HG03097 (cell line): ENCODE measurements around the gene ESR2.

Experiments
- ATAC-seq: cut with Tn5 transposase; IDR thresholded peaks from one replicate; pipeline ENCODE4 v1.9.1; 2021; ENCODE audit not compliant: unreplicated experiment, low FRiP score

The ESR2 gene

DNA sequence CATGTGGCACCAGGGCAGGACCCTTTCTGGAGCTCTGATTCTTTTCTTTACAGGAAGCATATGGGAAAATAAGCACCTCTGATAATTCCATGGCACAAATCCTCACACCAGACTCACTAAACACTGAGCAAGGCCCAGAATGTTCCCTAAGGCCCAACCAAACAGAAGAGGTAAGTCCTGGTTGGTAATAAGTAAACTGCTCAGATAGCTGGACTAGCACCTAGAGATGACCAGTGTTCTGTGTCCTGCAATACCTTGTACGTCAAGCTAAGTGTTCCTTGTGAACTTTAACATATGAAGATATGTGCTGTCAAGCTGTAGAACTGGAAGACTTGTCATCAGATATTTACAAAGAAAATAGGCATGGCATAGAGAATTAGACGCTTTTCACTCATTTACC is 186.7 kb downstream of the ESR2 start:
- no peak for ATAC-seq

DNA sequence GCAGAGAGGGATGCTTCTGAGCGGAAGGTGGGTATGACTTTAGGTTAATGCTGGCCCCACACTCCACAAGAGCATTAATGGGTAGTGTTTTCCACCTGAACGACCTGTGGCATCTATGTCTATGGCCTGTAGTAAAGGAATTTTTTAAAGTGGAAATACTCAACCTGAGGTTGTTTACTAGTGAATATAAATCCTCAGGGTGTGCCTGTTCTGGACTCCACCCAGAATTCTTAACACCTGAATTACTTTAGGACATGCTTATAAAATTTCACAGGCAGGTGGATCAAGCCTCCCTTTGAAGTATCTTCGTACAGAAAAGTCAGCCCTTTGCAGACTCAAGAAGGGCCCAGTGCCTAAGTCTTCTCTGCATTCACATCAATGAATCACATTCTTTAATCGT is 196.1 kb downstream of the ESR2 start:
- no peak for ATAC-seq

DNA sequence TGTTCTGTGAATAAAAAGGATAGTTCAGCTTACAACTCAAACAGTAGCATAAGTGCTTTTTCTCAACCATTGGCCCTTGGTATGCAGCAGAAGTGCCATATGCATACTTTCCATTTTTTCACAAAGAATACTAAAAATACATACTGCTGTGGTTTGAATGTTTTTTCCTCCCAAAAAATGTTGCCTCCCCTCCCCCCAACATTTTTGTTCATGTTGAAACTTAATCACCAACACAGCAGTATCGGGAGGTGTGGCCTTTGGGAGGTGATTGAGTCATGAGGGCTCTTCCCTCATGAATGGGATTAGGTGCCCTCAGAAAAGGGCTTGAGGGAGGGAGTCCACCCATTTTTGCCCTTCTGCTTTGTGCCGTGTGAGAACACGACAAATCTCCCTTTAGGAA is 198.6 kb downstream of the ESR2 start:
- ATAC-seq = no peak

DNA sequence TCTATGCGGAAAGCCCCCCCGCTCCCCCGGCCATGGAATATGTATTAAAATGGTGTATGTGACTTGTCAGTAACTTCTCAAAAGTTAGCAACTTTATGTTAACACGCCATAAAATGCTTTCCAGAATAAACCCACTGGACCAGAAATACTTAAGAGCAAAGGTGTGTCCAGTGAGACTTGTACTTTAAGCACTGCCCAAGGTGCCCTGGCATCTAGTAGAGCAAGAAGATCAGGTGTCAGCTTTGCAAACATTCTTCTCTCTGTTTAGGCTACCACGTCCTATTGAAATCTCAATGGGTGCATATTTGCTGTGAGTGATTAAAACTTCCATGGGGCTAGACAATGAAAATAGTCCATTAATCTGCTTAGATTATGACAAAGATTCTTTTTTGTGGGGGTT is 201.2 kb downstream of the ESR2 start:
- ATAC-seq = no peak

DNA sequence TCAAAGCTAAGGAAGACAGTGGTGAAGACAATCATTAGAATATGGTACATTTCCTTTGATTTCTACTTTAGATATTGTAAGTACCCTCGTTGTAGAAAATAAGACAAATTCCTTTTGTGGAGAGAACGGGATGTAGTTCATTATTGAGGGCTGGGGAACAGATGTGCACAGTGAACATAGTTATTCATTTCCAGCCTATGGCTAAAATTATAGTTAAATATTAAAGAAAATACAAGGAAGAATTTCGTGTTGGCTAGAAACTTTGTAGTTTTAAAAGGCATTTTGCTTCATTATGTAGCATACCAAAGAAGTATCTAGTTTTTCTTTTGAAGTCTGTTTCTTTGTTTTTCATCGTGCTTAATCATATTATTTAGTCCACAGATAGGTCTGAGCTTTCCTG is 201.8 kb downstream of the ESR2 start:
- ATAC-seq = no peak

DNA sequence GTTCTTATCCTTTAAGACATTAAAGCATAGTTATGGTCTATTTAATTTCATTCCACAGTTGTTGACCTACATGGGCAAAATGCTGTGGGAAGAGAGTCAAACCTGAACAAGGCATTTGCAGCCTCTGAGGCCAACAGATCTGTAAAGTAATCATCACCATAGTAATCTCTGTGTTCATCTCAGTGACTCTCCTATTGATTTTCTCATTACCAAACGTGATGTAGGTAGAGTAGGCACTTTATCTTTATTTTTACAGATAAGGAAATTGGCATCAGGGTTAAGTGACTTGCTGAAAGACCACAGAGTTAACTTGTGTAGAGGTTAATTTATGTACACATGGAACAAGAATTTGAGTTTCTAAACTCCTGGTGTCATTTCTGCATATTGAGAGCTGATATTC is 203.0 kb downstream of the ESR2 start:
- no peak for ATAC-seq

DNA sequence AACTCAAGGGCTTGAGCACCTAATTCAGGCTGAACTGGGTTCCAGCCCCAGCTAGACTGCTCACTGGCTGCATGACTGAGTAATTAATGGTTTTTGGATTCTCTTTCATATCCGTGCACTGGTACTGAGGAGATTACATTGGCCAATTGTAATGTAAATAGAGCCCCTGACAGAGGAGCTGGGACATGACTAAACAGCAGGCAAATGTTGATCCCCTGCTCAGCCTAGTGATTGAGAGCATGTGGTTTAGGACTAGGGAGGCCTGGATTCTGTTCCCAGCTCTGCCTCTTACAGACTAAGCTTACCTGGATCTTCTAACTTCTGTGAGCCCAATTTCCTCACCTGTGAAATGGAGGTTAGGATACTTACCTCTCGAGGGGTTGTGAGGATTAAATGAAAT is 204.3 kb downstream of the ESR2 start:
- ATAC-seq = no peak

DNA sequence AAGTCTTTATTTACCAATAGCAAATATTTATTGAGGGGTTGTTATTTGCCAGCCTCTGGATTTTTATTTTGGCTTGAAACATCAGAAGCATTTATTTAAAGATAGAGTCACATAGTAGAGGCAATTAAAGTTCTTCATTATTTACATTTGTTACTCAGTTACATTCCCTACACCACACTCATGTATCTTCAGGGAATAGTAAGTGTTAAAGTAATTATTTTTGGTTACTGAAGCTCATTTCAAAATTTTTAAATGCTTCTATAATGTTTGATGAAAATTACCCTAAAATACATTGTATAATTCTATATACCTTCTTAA is 205.6 kb downstream of the ESR2 start:
- no peak for ATAC-seq

DNA sequence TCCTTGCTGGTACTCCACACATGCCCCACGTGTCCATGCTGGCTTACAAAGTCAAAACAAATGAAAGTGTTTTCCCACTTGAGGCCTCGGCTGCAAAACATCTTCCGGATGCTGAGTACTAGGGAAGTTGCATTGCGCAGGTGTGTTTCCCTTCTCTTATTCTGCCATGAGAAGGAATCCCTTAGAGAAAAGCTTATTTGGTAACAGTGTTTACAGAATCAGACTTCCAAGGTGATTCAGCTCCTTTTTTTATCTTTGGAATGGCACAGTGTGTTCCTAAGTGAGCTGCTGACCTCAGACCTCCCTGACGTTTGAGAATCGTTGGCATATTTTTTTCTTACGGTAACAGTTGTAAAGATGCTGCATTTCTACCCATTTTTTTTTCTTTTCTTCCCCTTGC is 211.3 kb downstream of the ESR2 start:
- ATAC-seq = no peak

DNA sequence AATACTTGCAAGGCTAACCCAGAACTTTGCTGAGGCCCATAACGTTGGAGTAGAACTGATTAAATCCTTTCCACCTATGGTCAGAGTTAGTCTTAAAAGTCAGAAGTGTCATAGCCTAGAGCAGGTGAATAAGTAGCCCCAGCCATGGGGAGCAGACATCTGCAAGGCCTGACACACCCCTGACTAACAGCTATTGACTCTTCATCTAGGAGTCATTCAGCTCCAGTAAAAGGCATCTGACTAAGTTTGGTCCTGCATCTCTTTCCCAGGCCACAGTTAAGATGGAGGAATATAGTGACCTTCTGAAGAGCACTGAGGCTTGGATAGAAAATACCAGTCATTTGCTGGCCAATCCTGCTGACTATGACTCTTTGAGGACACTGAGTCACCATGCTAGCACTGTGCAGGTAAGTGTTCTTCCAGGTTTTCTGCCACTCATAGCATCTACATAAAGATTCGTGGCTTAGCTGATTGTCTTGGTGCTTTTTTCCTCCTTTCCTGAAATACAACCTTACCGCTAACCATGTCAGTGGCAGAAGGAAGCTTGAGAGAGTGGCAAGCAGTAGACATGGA is 212.9 kb downstream of the ESR2 start:
- ATAC-seq = no peak

DNA sequence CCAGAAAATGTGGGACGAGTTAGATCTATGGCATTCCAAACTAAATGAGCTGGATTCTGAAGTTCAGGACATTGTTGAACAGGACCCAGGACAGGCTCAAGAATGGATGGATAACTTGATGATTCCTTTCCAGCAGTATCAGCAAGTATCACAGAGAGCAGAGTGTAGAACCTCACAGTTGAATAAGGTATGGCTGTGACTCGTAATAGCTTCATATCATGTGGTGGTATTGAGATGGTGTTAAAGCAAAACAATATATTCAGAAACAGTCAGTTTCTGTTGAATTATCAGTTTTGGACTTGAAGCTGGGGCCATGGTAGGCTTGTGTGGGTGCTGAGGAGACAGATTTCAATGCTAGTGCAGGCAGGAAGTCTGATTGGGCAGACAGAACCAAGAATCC is 213.7 kb downstream of the ESR2 start:
- ATAC-seq = no peak

DNA sequence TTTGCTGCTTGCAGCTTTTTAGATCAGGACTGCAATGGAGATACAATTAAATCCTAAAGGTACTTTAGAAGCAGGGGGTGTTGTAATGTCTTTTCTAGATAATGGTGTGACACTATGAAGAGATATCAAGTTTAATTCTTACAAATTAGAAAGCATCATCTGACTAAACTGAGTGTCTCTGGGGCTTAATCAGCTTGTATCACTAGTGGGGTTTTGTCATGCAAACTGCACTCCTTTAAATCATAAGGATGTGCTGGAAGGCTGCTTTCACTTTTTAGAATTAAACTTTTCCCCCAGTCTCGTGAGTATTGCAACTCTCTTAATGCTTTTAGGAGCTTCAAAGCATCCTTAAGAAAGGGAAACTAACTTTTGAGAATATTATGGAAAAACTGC is 218.6 kb downstream of the ESR2 start:
- ATAC-seq = no peak

DNA sequence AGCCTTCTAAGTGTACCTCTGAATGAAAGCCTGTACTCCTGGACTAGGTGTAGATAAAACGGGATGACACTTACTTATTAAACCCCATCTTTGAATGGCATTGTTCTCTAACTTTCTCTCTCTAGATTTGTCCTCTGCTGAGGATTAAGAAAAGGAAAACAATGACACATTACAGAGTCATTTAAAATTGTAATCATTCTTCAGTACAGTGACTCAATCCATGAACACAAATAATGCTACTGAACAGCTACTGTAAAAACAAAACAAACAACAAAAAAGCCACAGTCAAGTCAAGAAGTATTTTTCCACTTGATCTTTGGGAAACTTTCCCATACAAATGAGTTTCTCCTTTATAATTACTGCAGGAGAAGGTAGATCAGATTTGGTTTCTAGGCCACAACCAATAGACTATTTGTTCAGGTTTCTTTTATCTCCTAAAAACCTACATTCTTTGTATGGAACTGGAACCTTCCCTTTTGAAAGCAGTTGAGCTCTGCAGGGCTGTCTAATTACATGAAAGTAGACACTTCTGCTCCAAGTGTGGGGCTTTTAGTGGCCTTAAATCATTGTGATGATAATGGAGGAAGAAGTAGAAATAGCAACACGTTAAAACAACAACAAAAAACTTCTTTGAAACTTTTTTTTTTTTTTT is 219.1 kb downstream of the ESR2 start:
- no peak for ATAC-seq

DNA sequence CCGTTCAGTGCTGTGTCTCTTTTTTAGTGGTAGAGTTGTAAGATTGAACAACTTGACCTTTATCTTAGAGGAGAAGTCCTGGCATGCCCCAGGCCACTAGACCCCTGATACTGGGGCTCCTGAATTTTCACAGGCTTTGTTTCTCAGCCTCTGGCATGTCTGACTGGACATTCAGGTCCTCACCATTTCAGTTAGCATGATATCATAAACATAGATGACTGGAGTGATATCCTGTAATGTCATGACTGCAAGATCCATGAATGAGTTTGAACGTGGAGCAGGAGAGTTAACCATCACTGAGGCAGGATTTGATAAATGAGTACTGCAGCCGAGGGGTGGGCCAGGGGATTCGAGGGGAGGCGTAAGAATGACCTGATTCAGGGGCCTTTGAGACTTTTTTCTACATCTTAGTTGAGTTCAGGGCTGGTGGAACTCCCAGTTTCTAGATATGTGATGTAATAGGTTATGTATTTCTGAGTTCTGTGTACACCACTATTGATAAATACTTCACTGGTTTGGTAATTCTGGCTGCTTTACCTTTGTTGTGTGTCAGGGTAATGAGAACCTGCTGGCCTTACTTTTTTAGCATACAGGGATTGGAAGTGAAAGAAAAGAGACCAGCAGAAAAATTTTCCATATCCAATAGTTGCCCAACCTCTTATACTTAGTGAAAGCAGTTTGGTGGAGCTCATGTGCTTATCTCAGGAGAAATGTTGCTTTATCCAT is 224.4 kb downstream of the ESR2 start:
- ATAC-seq = no peak

DNA sequence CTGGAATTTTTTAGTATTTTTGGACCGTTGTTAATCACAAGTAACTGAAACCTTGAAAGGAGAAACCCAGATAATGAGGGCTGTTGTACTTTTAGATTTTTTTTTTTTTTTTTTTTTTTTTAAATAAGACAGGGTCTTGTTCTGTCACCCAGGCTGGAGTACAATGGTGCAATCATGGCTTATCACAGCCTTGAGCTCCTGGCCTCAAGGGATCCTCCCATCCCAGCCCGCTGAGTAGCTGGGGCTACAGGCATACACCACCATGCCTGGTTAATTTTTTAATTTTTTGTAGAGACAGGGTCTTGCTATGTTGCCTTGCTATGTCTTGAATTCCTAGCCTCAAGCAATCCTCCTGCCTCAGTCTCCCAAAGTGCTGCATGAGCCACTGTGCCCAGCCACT is 229.7 kb downstream of the ESR2 start:
- no peak for ATAC-seq

DNA sequence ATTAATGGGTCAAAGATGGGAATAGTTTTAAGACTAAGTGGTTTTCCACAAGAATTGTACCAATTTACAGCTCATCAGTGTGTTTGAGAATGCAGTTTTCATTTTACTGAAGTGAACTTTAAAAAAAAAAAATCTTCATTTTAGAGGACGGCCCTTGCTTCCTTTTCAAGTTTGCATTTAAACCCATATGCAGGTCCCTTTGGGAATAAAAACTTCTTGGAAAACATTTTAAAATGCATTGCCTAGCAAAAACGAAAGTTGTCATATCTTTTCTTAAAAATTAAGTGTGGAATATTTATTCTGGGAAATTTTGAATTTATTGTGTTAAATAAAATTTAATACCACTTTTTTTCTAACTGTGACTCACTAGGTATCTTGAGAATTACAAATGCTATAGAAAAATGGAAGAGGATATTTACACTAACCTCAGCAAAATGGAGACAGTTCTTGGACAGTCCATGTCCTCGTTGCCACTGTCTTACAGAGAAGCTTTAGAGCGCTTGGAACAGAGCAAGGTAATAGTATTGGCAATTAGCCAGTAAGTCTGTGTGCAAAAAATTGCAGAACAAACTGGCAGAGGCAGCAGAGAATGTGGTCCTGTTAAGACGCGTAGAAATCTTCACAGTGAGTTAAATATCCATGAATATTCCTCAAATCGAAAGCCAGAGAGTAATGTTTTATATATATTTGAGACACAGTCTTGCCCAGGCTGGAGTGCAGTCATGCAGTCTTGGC is 231.6 kb downstream of the ESR2 start:
- no peak for ATAC-seq

DNA sequence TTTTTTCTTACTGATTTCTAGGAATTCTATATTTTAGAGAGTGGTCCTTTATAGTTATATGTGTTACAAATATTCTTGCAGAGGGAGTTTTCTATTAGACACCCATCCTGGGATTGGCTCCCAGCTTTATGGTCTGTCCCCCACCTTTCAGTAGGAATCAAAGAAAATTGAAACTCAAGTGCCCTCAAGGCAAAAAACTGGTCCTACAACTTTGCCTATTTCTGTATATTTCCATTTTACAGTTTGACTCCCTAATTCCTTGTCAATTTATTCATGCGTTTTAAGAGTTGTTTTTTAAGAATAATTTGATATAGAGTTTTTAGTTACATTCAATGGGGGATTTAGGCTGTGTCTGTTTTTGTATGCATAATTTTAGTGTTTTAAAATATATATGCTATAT is 232.5 kb downstream of the ESR2 start:
- ATAC-seq = no peak

DNA sequence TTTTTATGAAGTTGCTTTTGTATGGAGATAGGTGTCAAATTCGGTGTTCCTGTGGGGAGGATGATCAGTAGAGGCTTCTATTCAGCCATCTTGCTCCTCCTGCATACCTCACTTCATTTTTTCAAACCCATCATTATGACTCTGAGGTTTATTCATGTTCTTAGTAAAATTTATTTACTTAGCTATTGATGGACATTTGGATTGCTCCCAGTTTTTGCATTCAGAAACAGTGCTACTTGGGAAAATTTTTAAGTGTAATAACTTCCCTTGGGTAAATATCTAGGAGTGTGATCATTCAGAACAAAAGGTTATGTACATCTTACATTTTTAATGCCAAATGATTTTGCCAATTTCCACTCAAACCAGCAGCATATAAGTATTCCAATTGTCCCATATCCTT is 233.1 kb downstream of the ESR2 start:
- no peak for ATAC-seq

DNA sequence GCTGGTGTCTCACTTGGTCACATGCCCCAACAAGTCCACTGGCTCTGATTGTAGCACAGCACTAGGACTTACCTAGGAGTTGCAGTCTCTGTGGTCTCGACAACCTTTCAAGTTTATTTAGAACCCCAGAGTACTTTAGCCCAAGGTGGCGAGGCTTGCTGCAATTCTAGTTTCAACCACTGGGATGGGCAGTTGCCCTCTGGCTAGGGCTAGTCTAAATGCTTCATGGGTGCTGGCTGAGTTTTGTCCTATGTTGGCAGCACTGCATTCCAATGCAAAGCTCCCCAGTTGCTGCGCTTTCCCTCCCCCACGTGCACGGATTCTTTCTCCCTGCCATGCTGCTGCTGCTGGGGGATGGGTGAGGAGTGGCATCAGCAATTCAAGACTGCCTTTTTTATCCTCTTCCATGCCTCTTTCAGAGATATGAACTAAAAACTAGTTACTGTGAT is 233.5 kb downstream of the ESR2 start:
- ATAC-seq = no peak

DNA sequence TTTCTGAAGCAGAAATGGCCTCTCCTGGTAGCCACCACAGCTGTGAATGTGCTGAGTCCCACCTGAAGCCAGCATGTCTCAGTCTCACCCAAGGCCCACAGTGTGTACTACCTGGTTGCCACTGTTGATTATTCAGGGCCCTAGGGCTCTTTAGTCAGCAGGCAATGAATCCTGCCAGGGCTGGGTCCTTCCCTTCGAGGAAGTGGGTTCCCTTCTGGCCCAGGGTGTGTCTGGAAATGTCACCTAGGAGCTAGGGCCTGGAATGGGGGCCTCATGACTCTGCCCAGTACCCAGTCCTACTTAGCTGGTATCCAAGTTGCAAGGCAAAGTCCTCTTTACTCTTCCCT is 234.0 kb downstream of the ESR2 start:
- ATAC-seq = no peak

DNA sequence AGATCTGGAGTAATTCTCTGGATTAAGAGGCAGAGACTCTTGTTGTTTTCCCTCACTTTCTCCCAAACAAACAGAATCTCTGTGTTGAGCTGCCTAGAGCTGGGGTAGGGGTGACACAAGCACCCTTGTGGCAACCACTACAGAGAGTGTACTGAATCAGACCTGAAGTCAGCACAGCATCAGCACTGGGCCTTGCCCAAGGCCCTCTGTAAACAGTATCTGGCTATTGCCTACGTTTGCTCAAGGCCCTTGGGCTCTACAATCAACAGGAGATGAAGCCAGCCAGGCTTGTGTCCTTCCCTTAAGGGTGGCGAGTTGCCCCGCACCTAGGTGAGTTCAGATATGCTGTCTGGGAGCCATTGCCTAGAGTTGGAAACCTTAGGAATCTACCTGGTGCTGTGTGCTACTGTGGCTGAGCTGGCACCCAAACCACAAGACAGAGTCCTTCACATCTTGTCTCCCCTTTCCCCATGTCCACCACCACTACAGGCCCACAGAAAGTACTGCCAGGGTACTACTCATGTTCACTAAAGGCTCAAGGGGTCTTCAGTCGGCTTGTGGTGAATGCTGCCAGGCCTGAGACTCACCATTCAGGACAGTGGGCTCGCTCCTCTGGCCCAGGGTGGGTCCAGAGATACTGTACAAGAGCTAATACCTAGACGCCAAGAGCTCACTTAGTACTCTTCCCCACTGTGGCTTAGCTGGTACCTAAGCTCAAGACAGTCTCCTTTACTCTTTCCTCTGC is 234.5 kb downstream of the ESR2 start:
- no peak for ATAC-seq
